ENCODE data around the gene TMEM135.

DNA sequence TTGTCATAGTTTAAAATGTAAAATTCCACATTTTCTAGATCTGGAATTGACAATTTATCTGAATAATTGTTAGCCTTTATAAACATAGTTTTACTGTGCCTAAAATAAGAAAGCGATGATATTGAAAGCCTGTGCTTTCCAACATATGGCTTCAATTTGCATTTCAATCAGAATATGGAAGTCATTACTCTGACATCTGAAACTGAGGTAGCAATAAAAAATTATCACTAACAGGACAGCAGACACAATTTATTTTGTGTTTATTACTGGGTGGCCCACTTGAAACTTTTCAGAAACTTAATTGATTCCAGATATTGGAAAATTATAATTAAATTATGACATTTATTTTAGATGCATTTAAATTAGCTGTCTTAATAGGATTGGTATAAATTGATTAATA, 78.5 kb downstream of the TMEM135 start:
- TF ChIP-seq, protein P1, sequence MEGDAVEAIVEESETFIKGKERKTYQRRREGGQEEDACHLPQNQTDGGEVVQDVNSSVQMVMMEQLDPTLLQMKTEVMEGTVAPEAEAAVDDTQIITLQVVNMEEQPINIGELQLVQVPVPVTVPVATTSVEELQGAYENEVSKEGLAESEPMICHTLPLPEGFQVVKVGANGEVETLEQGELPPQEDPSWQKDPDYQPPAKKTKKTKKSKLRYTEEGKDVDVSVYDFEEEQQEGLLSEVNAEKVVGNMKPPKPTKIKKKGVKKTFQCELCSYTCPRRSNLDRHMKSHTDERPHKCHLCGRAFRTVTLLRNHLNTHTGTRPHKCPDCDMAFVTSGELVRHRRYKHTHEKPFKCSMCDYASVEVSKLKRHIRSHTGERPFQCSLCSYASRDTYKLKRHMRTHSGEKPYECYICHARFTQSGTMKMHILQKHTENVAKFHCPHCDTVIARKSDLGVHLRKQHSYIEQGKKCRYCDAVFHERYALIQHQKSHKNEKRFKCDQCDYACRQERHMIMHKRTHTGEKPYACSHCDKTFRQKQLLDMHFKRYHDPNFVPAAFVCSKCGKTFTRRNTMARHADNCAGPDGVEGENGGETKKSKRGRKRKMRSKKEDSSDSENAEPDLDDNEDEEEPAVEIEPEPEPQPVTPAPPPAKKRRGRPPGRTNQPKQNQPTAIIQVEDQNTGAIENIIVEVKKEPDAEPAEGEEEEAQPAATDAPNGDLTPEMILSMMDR (IDR thresholded peaks at IDR 0.05), result no peak
- TF ChIP-seq POLR2AphosphoS5 (IDR thresholded peaks at IDR 0.05; ENCODE audit: low read depth, low read length), result no peak
